D721Med (cell line): ENCODE data around the gene MPLKIP.

Experiments used
- DNase-seq: peaks from one replicate; pipeline ENCODE4 v3.0.0; 2011; ENCODE audit warnings: low spot score; ENCODE audit not compliant: insufficient read length
- FAIRE-seq: peaks from 2 replicates; lab custom pipeline; 2011; peaks lifted over from hg19 to GRCh38; lab: Jason Lieb, UNC
- CTCF ChIP-seq: IDR thresholded peaks from 2 replicates; pipeline ENCODE4 v1.5.1; 2012; ENCODE audit warnings: mild to moderate bottlenecking, control low read depth; ENCODE audit not compliant: insufficient read depth; ENCODE audit errors: missing control alignments

The MPLKIP gene

GRCh38 chr7:40095695-40096327, 38.6 kb downstream of the MPLKIP start:
- no peak for DNase-seq
- FAIRE-seq: no peak
- no peak for TF ChIP-seq CTCF

GRCh38 chr7:40095230-40095629, 39.2 kb downstream of the MPLKIP start:
- TF ChIP-seq CTCF: no peak
- no peak for DNase-seq
- no peak for FAIRE-seq

DNA sequence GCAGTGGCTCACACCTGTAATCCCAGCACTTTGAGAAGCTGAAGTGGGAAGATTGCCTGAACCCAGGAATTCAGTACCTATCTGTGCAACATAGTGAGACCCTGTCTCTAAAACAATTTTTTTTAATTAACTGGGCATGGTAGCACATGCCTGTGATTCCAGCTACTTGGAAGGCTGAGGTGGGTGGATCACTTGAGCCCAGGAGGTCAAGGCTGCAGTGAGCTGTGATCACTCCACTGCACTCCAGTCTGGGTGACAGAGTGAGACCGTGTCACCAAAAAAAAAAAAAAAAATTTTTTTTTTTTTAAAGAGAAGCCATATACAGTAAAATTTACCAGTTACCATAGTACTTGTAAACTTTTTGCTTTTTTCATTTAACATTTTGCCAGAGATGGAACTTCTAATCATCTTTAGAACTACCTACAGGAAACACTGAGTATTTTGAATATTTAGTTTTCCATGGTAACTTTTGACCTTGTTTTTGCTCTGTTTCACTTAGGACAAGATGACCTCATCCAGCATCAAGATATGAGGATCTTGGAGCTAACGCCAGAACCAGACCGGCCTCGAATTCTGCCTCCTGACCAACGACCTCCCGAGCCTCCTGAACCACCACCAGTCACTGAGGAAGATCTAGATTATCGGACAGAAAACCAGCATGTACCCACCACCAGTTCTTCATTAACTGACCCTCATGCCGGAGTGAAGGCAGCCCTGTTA, 40.6 kb downstream of the MPLKIP start:
- no peak for FAIRE-seq
- TF ChIP-seq CTCF: no peak
- DNase-seq: no peak

DNA sequence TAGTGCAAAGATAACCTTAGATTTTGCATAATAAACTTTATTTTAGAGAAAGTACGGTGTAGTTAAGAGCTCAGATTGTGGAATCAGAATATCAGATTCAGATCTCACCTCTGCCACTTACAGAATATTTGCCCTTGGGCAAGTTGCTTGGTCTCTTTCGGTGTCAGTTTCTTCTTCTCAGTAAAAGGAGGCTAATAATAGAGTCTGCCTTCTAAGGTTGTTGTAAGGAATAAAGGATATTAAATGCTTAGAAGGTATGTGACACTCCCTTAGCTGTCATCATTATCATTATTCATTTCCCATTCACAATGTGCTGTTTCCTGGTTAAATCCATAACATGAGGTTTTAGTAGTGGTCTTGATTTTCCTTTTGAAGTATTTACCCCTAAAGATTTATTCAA, 42.2 kb downstream of the MPLKIP start:
- no peak for TF ChIP-seq CTCF

GRCh38 chr7:40077849-40078248, 56.6 kb downstream of the MPLKIP start:
- no peak for TF ChIP-seq CTCF
- DNase-seq (no peak), FAIRE-seq (no peak)

More for the DNA sequence above, 42.2 kb downstream of the MPLKIP start:
- DNase-seq (no peak), FAIRE-seq (no peak)
